HEK293 (cell line): ENCODE results near the gene ADGRB3.

Source experiments
- CTCF ChIA-PET: fragments of 350-600 bp; formaldehyde crosslinking; extraction: SDS; loops from one replicate; lab custom pipeline; 2021; ENCODE audit warnings: antibody characterized with exemption; lab: Yijun Ruan, JAX
- POLR2A ChIA-PET: fragments of 300-600 bp; formaldehyde crosslinking; extraction: SDS; loops from one replicate; lab custom pipeline; 2020; ENCODE audit warnings: antibody characterized with exemption, inconsistent platforms; lab: Yijun Ruan, JAX
- H3K27ac ChIP-seq: fragments of 200-500 bp; sonication (Bioruptor generic); 2 replicates; pipeline ENCODE4 v1.5.1; 2014; ENCODE audit warnings: low read depth, low read length, control low read depth, inconsistent platforms; ENCODE audit errors: extremely low read depth
- H3K36me3 ChIP-seq, 2 experiments: fragments of 200-500 bp in 1 of 2; sonication (Bioruptor generic) in 1 of 2; 1 replicate in 1 of 2; 2 replicates in 1 of 2; pipeline ENCODE4 v1.5.1; 2014 to 2017; ENCODE audit warnings: inconsistent platforms in 2 of 2, low read length in 2 of 2; ENCODE audit not compliant: control insufficient read depth in 2 of 2, insufficient read depth in 1 of 2
- H3K4me1 ChIP-seq: fragments of 200-500 bp; sonication (Bioruptor generic); 2 replicates; pipeline ENCODE4 v1.5.1; 2014; ENCODE audit warnings: mild to moderate bottlenecking, low read length, inconsistent platforms; ENCODE audit not compliant: control insufficient read depth, insufficient read depth
- H3K4me3 ChIP-seq: 2 replicates; pipeline ENCODE4 v1.5.1; 2011; ENCODE audit warnings: low read depth, mild to moderate bottlenecking, control low read depth, low read length, moderate library complexity
- H3K9me3 ChIP-seq: fragments of 200-500 bp; sonication (Bioruptor generic); 2 replicates; pipeline ENCODE4 v1.5.1; 2014; ENCODE audit warnings: low read depth, low read length, inconsistent platforms; ENCODE audit not compliant: control insufficient read depth, insufficient read depth
- BCL6B ChIP-seq: fragments of 450-650 bp; formaldehyde crosslinking; IDR thresholded peaks from 2 replicates; pipeline ENCODE4 v1.5.1; 2017; ENCODE audit warnings: missing biosample characterization, missing genetic modification characterization
- HOXD13 ChIP-seq: sonication (generic); formaldehyde crosslinking; IDR thresholded peaks from 2 replicates; pipeline ENCODE4 v1.8.0; 2022; ENCODE audit warnings: missing genetic modification reagents, borderline replicate concordance
- MZF1 ChIP-seq: fragments of 450-650 bp; formaldehyde crosslinking; IDR thresholded peaks from 2 replicates; pipeline ENCODE4 v1.5.1; 2017; ENCODE audit warnings: missing biosample characterization, missing genetic modification characterization, borderline replicate concordance
- PRDM1 ChIP-seq: fragments of 450-650 bp; formaldehyde crosslinking; IDR thresholded peaks from 2 replicates; pipeline ENCODE4; 2016; ENCODE audit warnings: missing biosample characterization, missing genetic modification characterization
- REPIN1 ChIP-seq: fragments of 450-650 bp; formaldehyde crosslinking; IDR thresholded peaks from 2 replicates; pipeline ENCODE4 v1.5.1; 2017; ENCODE audit warnings: missing biosample characterization, missing genetic modification characterization, low read depth
- SALL2 ChIP-seq: fragments of 450-650 bp; formaldehyde crosslinking; IDR thresholded peaks from 2 replicates; pipeline ENCODE4 v1.5.0; 2017; ENCODE audit warnings: missing biosample characterization, mild to moderate bottlenecking, missing genetic modification characterization, borderline replicate concordance
- SP3 ChIP-seq: fragments of 450-650 bp; formaldehyde crosslinking; IDR thresholded peaks from 2 replicates; pipeline ENCODE4 v1.5.1; 2016; ENCODE audit warnings: missing biosample characterization, missing genetic modification characterization
- TRIM28 ChIP-seq: IDR thresholded peaks from 2 replicates; pipeline ENCODE4 v1.6.1; 2011; ENCODE audit warnings: low read length, control low read depth, borderline replicate concordance
- ZBTB10 ChIP-seq: fragments of 450-650 bp; formaldehyde crosslinking; IDR thresholded peaks from 2 replicates; pipeline ENCODE4 v1.5.1; 2016; ENCODE audit warnings: missing biosample characterization, missing genetic modification characterization
- ZBTB49 ChIP-seq: fragments of 450-650 bp; formaldehyde crosslinking; IDR thresholded peaks from 2 replicates; pipeline ENCODE4 v1.5.1; 2016; ENCODE audit warnings: missing biosample characterization, missing genetic modification characterization, low read depth
- ZEB2 ChIP-seq: fragments of 450-650 bp; formaldehyde crosslinking; IDR thresholded peaks from 2 replicates; pipeline ENCODE4 v1.5.1; 2016; ENCODE audit warnings: missing biosample characterization, missing genetic modification characterization
- ZNF133 ChIP-seq: fragments of 450-650 bp; formaldehyde crosslinking; IDR thresholded peaks from 2 replicates; pipeline ENCODE4 v1.5.1; 2016; ENCODE audit warnings: missing biosample characterization, missing genetic modification characterization
- ZNF175 ChIP-seq: fragments of 450-650 bp; formaldehyde crosslinking; IDR thresholded peaks from 2 replicates; pipeline ENCODE4 v1.5.1; 2016; ENCODE audit warnings: missing biosample characterization, missing genetic modification characterization
- ZNF214 ChIP-seq: fragments of 450-650 bp; formaldehyde crosslinking; IDR thresholded peaks from 2 replicates; pipeline ENCODE4 v1.5.1; 2017; ENCODE audit warnings: missing biosample characterization, mild to moderate bottlenecking, missing genetic modification characterization, borderline replicate concordance
- ZNF391 ChIP-seq: fragments of 450-650 bp; formaldehyde crosslinking; IDR thresholded peaks from 2 replicates; pipeline ENCODE4 v1.5.1; 2016; ENCODE audit warnings: low read depth, missing biosample characterization, missing genetic modification characterization, borderline replicate concordance
- ZNF548 ChIP-seq: fragments of 450-650 bp; formaldehyde crosslinking; IDR thresholded peaks from 2 replicates; pipeline ENCODE4 v1.5.1; 2016; ENCODE audit warnings: missing biosample characterization, missing genetic modification characterization
- ZNF621 ChIP-seq: fragments of 450-650 bp; formaldehyde crosslinking; IDR thresholded peaks from 2 replicates; pipeline ENCODE4 v1.5.1; 2017; ENCODE audit warnings: missing biosample characterization, missing genetic modification characterization
- ZNF624 ChIP-seq: fragments of 450-650 bp; formaldehyde crosslinking; IDR thresholded peaks from 2 replicates; pipeline ENCODE4 v1.5.1; 2017; ENCODE audit warnings: missing biosample characterization, missing genetic modification characterization
- ZNF830 ChIP-seq: fragments of 450-650 bp; IDR thresholded peaks from 2 replicates; pipeline ENCODE4 v1.5.0; 2018; ENCODE audit warnings: missing biosample characterization, missing genetic modification characterization, low read depth, mild to moderate bottlenecking, moderate library complexity
- ZNF843 ChIP-seq: fragments of 450-650 bp; formaldehyde crosslinking; IDR thresholded peaks from 2 replicates; pipeline ENCODE4 v1.5.1; 2016; ENCODE audit warnings: missing biosample characterization, missing genetic modification characterization
- ZSCAN30 ChIP-seq: fragments of 450-650 bp; IDR thresholded peaks from 2 replicates; pipeline ENCODE4 v1.5.1; 2018; ENCODE audit warnings: missing biosample characterization, mild to moderate bottlenecking, missing genetic modification characterization, moderate library complexity

Gene ADGRB3

GRCh38 chr6:68774843-68775242, 139.8 kb downstream of the ADGRB3 start:
- CTCF ChIA-PET, result interaction anchor here (0.6 to 0.7 kb wide), 2 partner anchors 69 to 202 kb away, joined by 3 read pairs; no protein-coding TSS in a partner anchor
- H3K4me3 ChIP-seq, result no peak overlapping the region
- H3K27ac ChIP-seq, result no peak overlapping the region
- TF ChIP-seq ZNF214 (tag by site-specific recombination), result no peak
- no peak for TF ChIP-seq ZSCAN30 (tag by site-specific recombination)
- no peak for TF ChIP-seq REPIN1 (tag by site-specific recombination)
- TF ChIP-seq BCL6B (tag by site-specific recombination), result no peak
- no peak for TF ChIP-seq ZBTB10 (tag by site-specific recombination)
- no peak for TF ChIP-seq SALL2
- TF ChIP-seq ZNF175, result no peak
- TF ChIP-seq ZNF133, result no peak
- TF ChIP-seq ZNF830, result no peak
- TF ChIP-seq ZNF391 (tag by site-specific recombination), result no peak
- no peak for TF ChIP-seq SP3 (tag by site-specific recombination)
- TF ChIP-seq PRDM1 (tag by site-specific recombination), result no peak
- TF ChIP-seq ZNF624, result no peak
- TF ChIP-seq ZEB2 (tag by site-specific recombination), result no peak
- no peak for TF ChIP-seq ZNF548
- no peaks in the 10 kb centered on the region for H3K4me1 ChIP-seq
- H3K9me3 ChIP-seq, result no peaks in the 10 kb centered on the region
- POLR2A ChIA-PET, result interaction anchor here (0.6 kb wide), 1 partner anchor 93 kb away, joined by 3 read pairs; no protein-coding TSS in a partner anchor
- no peaks in the 10 kb centered on the region for H3K36me3 ChIP-seq

- TF ChIP-seq ZNF621 (tag by site-specific recombination), result no peak
- no peak for TF ChIP-seq ZBTB49 (tag by site-specific recombination)
- TF ChIP-seq HOXD13 (CRISPR knock-in tag), result no peak
- TF ChIP-seq TRIM28, result no peak
- TF ChIP-seq ZNF843, result no peak
- no peak for TF ChIP-seq MZF1 (tag by site-specific recombination)
- POLR2A ChIA-PET, result no interaction called here
- H3K27ac ChIP-seq, result no peak overlapping the region
- H3K4me1 ChIP-seq, result no peaks in the 10 kb centered on the region
- H3K36me3 ChIP-seq, result no peaks in the 10 kb centered on the region
- H3K4me3 ChIP-seq, result no peak overlapping the region
- CTCF ChIA-PET, result interaction anchor here (1.9 kb wide), 1 partner anchor 139 kb away, joined by 17 read pairs; no protein-coding TSS in a partner anchor
- H3K9me3 ChIP-seq, result no peaks in the 10 kb centered on the region
Observed at GRCh38 chr6:68776354-68776753, 141.3 kb downstream of the ADGRB3 start.
